Gastrocnemius medialis (tissue), 4 donors: ENCODE data around the gene NFKB2. TPM values are rescaled to one million over a fixed set of nuclear protein-coding genes. Genes with fewer than 3 reads are reported as not detected.

ENCODE experiments used
- ATAC-seq, 2 donors: fragments of 150-250 bp; one replicate each; pipeline ENCODE4 v1.9.1; 2016
- DNase-seq, 2 donors: peaks; one replicate each; pipeline ENCODE4 v3.0.0-alpha.2; 2019
- H3K27ac ChIP-seq, 4 donors: fragments of 200-600 bp; sonication (generic); 1 replicate in 1 of 4; 2 replicates in 3 of 4; pipeline ENCODE4 v1.5.1; 2016 to 2018; ENCODE audit warnings: mild to moderate bottlenecking in 2 of 4, moderate library complexity in 1 of 4
- H3K27me3 ChIP-seq, 3 donors: fragments of 200-600 bp; sonication (generic) in 2 of 3; 1 replicate in 1 of 3; 2 replicates in 2 of 3; pipeline versions ENCODE4 v1.5.1 to v1.6.0; 2016 to 2019; ENCODE audit warnings: mild to moderate bottlenecking in 1 of 3, moderate library complexity in 1 of 3
- H3K36me3 ChIP-seq, 2 donors: fragments of 200-600 bp; sonication (generic) in 1 of 2; one replicate each; pipeline ENCODE4 v1.5.1; 2017 to 2018
- H3K4me1 ChIP-seq, 2 donors: fragments of 200-600 bp; sonication (generic) in 1 of 2; one replicate each; pipeline ENCODE4 v1.5.1; 2016 to 2017; ENCODE audit warnings: mild to moderate bottlenecking in 2 of 2
- H3K4me3 ChIP-seq, 4 donors: fragments of 200-600 bp; sonication (generic) in 3 of 4; 1 replicate in 1 of 4; 2 replicates in 3 of 4; pipeline ENCODE4 v1.5.1; 2016 to 2019; ENCODE audit warnings: mild to moderate bottlenecking in 2 of 4
- H3K9me3 ChIP-seq, 3 donors: fragments of 200-600 bp; sonication (generic) in 2 of 3; 1 replicate in 1 of 3; 2 replicates in 2 of 3; pipeline ENCODE4 v1.5.1; 2016 to 2019
- CTCF ChIP-seq, 5 experiments: fragments of 450-650 bp in 3 of 5; fragments of 200-600 bp in 2 of 5; sonication (generic) in 2 of 5; IDR thresholded peaks in 4 of 5; conservative IDR thresholded peaks in 1 of 5; 1 replicate in 4 of 5; 2 replicates in 1 of 5; pipeline ENCODE4 v1.5.1; 2016 to 2019; ENCODE audit warnings: antibody characterized with exemption in 5 of 5, mild to moderate bottlenecking in 3 of 5, moderate library complexity in 3 of 5
- POLR2A ChIP-seq, 2 donors: fragments of 450-650 bp; IDR thresholded peaks; one replicate each; pipeline ENCODE4 v1.6.1; 2017; ENCODE audit warnings: antibody characterized with exemption in 2 of 2, mild to moderate bottlenecking in 2 of 2, moderate library complexity in 2 of 2
- in situ Hi-C, 4 donors: fragments of 200-750 bp; cut with MboI; loops; one replicate each; pipeline versions ENCODE4 v1.15.0 to v1.8.0; 2017; ENCODE audit warnings: low sequenced_read_pairs in 4 of 4
- intact Hi-C: fragments of 100-400 bp; cut with DNase I; formaldehyde crosslinking; loops from one replicate; pipeline ENCODE4 v1.15.1; 2023; ENCODE audit warnings: low total_unique reads
- total RNA-seq, 4 donors: library from RNA; depleted of rRNA; stranded (reverse); fragments of >200 nt; gene quantifications; one replicate each; pipeline versions ENCODE4 v1.1.0 to v1.2.3, GENCODE V29; 2016

Gene NFKB2
- total RNA-seq, 4 donors from 2014 or later: 8.6 to 17.3 (median 12.8) TPM

- H3K4me3 ChIP-seq: no peak overlapping the region
- H3K27me3 ChIP-seq: no peaks in the 10 kb centered on the region
- ATAC-seq (no peak), DNase-seq (no peak)
- in situ Hi-C loops: no loop called here
- intact Hi-C loops: no loop called here
- H3K27ac ChIP-seq: no peak overlapping the region
- peaks cover 0 to 84% of the 10 kb centered on the region in 2 donors for H3K36me3 ChIP-seq
- no peaks in the 10 kb centered on the region for H3K4me1 ChIP-seq
- H3K9me3 ChIP-seq: no peaks in the 10 kb centered on the region
- TF ChIP-seq CTCF (IDR thresholded peaks at IDR 0.05 in 4 of 5, conservative IDR thresholded peaks at IDR 0.05 in 1 of 5): no peak
- TF ChIP-seq POLR2A (IDR thresholded peaks at IDR 0.05): no peak
These were observed 36.7 kb upstream of the NFKB2 start for GRCh38 chr10:102358712-102359382.

DNA sequence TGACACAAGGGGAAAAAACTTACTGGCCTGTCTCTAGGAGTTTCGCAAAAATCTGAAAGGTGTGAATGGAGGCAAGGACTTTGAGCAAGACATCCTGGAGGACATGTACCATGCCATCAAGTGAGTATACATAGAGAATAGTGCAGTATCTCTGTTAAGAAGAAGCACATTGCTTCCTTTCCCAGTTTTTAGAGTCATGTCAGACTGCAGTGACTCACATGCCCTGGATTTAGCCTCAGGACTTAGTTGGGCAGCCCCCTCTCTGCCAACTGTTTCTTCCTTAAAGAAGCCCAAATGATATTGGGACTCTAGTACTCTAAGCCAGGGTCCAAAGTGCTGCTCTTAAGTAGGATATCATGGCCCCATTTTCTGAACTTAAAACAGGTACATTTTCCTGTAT, 28.1 kb upstream of the NFKB2 start:
- intact Hi-C loops: no loop called here
- in situ Hi-C loops: no loop called here
- no peak for ATAC-seq

GRCh38 chr10:102368077-102368476, 27.4 kb upstream of the NFKB2 start:
- intact Hi-C loops: no loop called here
- no peak overlapping the region for H3K27ac ChIP-seq
- DNase-seq: no peak
- peaks cover 9 to 99% of the 10 kb centered on the region in 2 donors for H3K36me3 ChIP-seq
- TF ChIP-seq POLR2A (IDR thresholded peaks at IDR 0.05) (no peak), CTCF (IDR thresholded peaks at IDR 0.05 in 4 of 5, conservative IDR thresholded peaks at IDR 0.05 in 1 of 5) (no peak)
- no peak overlapping the region for H3K4me3 ChIP-seq
- no peaks in the 10 kb centered on the region for H3K4me1 ChIP-seq
- H3K9me3 ChIP-seq: no peaks in the 10 kb centered on the region
- no peaks in the 10 kb centered on the region for H3K27me3 ChIP-seq
- in situ Hi-C loops: no loop called here
- no peak for ATAC-seq

More for the DNA sequence above, 28.1 kb upstream of the NFKB2 start:
- Histone ChIP-seq H3K4me1 (no peaks in the 10 kb centered on the region), H3K36me3 (peaks cover 9 to 99% of the 10 kb centered on the region in 2 donors), H3K4me3 (no peak overlapping the region), H3K27me3 (no peaks in the 10 kb centered on the region), H3K27ac (no peak overlapping the region), H3K9me3 (no peaks in the 10 kb centered on the region)
- DNase-seq: no peak
- TF ChIP-seq POLR2A (IDR thresholded peaks at IDR 0.05) (no peak), CTCF (IDR thresholded peaks at IDR 0.05 in 4 of 5, conservative IDR thresholded peaks at IDR 0.05 in 1 of 5) (no peak)

GRCh38 chr10:102371295-102371694, 24.2 kb upstream of the NFKB2 start:
- no peaks in the 10 kb centered on the region for H3K4me1 ChIP-seq
- DNase-seq (no peak), ATAC-seq (no peak)
- in situ Hi-C loops (no loop called here), intact Hi-C loops (no loop called here)
- H3K4me3 ChIP-seq: no peak overlapping the region
- H3K36me3 ChIP-seq: peaks cover 10 to 97% of the 10 kb centered on the region in 2 donors
- H3K9me3 ChIP-seq: no peaks in the 10 kb centered on the region
- TF ChIP-seq CTCF (IDR thresholded peaks at IDR 0.05 in 4 of 5, conservative IDR thresholded peaks at IDR 0.05 in 1 of 5) (no peak), POLR2A (IDR thresholded peaks at IDR 0.05) (no peak)
- H3K27me3 ChIP-seq: no peaks in the 10 kb centered on the region
- H3K27ac ChIP-seq: no peak overlapping the region
